KMS-11 (cell line): ENCODE data around the gene ANKLE2.

Source experiments
- H2AFZ ChIP-seq: fragments of 200-600 bp; sonication (generic); 2 replicates; pipeline ENCODE4 v1.6.1; 2016; ENCODE audit warnings: antibody characterized with exemption, mixed run types, low read depth
- H3K27ac ChIP-seq: fragments of 200-600 bp; sonication (generic); 2 replicates; pipeline ENCODE4 v1.6.1; 2016; ENCODE audit warnings: mild to moderate bottlenecking, mixed run types
- H3K27me3 ChIP-seq: fragments of 200-600 bp; sonication (generic); 2 replicates; pipeline ENCODE4 v1.6.1; 2017; ENCODE audit warnings: mild to moderate bottlenecking, low read depth, mixed run types, moderate library complexity; ENCODE audit not compliant: insufficient read depth
- H3K36me3 ChIP-seq: fragments of 200-600 bp; sonication (generic); 2 replicates; pipeline ENCODE4 v1.6.1; 2017; ENCODE audit warnings: mild to moderate bottlenecking, mixed run types; ENCODE audit not compliant: insufficient read depth
- H3K4me1 ChIP-seq: fragments of 200-600 bp; sonication (generic); 2 replicates; pipeline ENCODE4 v1.6.1; 2016; ENCODE audit warnings: mild to moderate bottlenecking, low read depth, mixed run types; ENCODE audit not compliant: poor library complexity, severe bottlenecking
- H3K4me2 ChIP-seq: fragments of 200-600 bp; sonication (generic); 2 replicates; pipeline ENCODE4 v1.7.0; 2016; ENCODE audit warnings: mild to moderate bottlenecking, mixed run types
- H3K4me3 ChIP-seq: fragments of 200-600 bp; sonication (generic); IDR thresholded peaks from 2 replicates; pipeline ENCODE4 v1.6.1; 2017; ENCODE audit warnings: low read depth, low read length, mixed read lengths; ENCODE audit not compliant: insufficient read depth
- H3K79me2 ChIP-seq: fragments of 200-600 bp; sonication (generic); 2 replicates; pipeline ENCODE4 v1.6.1; 2016; ENCODE audit warnings: low read depth, mixed run types; ENCODE audit not compliant: insufficient read depth
- H3K9ac ChIP-seq: fragments of 200-600 bp; sonication (generic); 2 replicates; pipeline ENCODE4 v1.6.1; 2016; ENCODE audit warnings: mild to moderate bottlenecking, mixed run types
- H4K20me1 ChIP-seq: fragments of 200-600 bp; sonication (generic); 2 replicates; pipeline ENCODE4 v1.6.1; 2016; ENCODE audit warnings: mild to moderate bottlenecking, mixed run types; ENCODE audit not compliant: insufficient read depth
- TF ChIP-seq, protein P1 (sequence below): fragments of 200-600 bp; sonication (generic); conservative IDR thresholded peaks from 2 replicates; pipeline ENCODE4 v1.6.1; 2017; ENCODE audit warnings: low read depth, mild to moderate bottlenecking, antibody characterized with exemption, low read length, moderate library complexity, mixed read lengths

Gene ANKLE2

DNA sequence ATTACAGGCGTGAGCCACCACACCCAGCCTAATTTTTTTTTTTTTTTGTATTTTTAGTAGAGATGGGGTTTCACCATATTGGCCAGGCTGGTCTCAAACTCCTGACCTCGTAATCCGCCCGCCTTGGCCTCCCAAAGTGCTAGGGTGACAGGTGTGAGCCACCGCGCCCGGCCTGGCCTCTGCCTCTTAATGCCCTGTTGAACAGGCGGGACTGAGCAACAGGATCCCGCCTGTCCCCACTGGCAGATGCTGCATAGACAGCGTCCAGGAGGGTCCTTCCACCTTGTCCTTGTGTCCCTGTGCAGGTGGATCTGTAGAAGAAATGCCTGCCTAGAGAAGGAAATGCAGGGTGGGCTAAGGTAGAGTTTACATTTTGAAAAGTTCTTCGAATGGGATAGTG lies 45.3 kb downstream of the ANKLE2 start:
- Histone ChIP-seq H3K4me2 (no peak overlapping the region), H2AFZ (no peak overlapping the region), H3K9ac (no peak overlapping the region), H3K27me3 (no peaks in the 10 kb centered on the region), H3K4me1 (no peaks in the 10 kb centered on the region), H4K20me1 (no peaks in the 10 kb centered on the region), H3K27ac (no peak overlapping the region), H3K4me3 (no peak overlapping the region), H3K36me3 (no peaks in the 10 kb centered on the region), H3K79me2 (peaks cover 34% of the 10 kb centered on the region)
- TF ChIP-seq, protein P1, sequence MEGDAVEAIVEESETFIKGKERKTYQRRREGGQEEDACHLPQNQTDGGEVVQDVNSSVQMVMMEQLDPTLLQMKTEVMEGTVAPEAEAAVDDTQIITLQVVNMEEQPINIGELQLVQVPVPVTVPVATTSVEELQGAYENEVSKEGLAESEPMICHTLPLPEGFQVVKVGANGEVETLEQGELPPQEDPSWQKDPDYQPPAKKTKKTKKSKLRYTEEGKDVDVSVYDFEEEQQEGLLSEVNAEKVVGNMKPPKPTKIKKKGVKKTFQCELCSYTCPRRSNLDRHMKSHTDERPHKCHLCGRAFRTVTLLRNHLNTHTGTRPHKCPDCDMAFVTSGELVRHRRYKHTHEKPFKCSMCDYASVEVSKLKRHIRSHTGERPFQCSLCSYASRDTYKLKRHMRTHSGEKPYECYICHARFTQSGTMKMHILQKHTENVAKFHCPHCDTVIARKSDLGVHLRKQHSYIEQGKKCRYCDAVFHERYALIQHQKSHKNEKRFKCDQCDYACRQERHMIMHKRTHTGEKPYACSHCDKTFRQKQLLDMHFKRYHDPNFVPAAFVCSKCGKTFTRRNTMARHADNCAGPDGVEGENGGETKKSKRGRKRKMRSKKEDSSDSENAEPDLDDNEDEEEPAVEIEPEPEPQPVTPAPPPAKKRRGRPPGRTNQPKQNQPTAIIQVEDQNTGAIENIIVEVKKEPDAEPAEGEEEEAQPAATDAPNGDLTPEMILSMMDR: no peak

DNA sequence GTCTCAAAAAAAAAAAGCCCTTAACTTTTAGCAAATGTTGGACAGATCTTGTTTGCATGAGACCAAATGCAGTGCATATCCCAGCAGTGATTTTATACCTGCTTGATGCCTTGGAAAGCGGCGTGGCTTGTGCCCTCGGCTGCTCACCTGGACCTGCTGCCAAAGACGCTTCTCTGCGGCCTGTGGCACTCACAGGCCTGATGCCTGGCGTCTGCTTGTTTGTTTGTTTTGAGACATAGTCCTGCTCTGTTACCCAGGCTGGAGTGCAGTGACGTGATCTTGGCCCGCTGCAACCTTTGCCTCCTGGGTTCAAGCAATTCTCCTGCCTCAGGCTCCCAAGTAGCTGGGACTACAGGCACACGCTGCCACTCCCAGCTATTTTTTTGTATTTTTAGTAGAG lies 45.8 kb downstream of the ANKLE2 start:
- Histone ChIP-seq H3K9ac (no peak overlapping the region), H2AFZ (no peak overlapping the region), H3K27me3 (no peaks in the 10 kb centered on the region), H3K36me3 (no peaks in the 10 kb centered on the region), H3K79me2 (peaks cover 37% of the 10 kb centered on the region), H3K4me3 (no peak overlapping the region), H3K4me1 (no peaks in the 10 kb centered on the region), H4K20me1 (no peaks in the 10 kb centered on the region), H3K27ac (no peak overlapping the region), H3K4me2 (no peak overlapping the region)
- TF ChIP-seq, protein P1: no peak

DNA sequence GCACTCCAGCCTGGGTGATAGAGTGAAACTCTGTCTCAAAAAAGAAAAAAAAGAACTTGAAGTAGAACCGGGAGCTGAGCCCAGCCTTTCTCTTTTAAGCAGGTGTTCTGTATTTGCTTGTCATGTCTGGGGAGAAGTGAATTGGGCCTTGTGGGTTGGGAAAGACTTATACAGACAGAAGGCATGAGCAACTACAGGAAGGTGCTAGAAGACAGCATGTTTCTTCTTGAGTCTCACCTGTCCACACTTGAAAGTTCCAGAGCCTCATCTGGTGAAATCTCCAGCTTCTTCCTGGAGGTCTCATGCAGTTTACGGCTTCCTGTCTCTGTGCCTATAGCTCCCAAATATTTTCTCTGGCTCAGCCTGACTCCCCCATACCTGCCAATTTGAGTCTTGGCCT lies 48.5 kb downstream of the ANKLE2 start:
- H3K27me3 ChIP-seq: no peaks in the 10 kb centered on the region
- no peak overlapping the region for H3K27ac ChIP-seq
- TF ChIP-seq, protein P1: no peak
- H2AFZ ChIP-seq: no peak overlapping the region
- H3K36me3 ChIP-seq: no peaks in the 10 kb centered on the region
- H3K4me2 ChIP-seq: no peak overlapping the region
- H3K4me3 ChIP-seq: no peak overlapping the region
- no peaks in the 10 kb centered on the region for H3K4me1 ChIP-seq
- no peaks in the 10 kb centered on the region for H4K20me1 ChIP-seq
- peaks cover 37% of the 10 kb centered on the region for H3K79me2 ChIP-seq
- H3K9ac ChIP-seq: no peak overlapping the region

DNA sequence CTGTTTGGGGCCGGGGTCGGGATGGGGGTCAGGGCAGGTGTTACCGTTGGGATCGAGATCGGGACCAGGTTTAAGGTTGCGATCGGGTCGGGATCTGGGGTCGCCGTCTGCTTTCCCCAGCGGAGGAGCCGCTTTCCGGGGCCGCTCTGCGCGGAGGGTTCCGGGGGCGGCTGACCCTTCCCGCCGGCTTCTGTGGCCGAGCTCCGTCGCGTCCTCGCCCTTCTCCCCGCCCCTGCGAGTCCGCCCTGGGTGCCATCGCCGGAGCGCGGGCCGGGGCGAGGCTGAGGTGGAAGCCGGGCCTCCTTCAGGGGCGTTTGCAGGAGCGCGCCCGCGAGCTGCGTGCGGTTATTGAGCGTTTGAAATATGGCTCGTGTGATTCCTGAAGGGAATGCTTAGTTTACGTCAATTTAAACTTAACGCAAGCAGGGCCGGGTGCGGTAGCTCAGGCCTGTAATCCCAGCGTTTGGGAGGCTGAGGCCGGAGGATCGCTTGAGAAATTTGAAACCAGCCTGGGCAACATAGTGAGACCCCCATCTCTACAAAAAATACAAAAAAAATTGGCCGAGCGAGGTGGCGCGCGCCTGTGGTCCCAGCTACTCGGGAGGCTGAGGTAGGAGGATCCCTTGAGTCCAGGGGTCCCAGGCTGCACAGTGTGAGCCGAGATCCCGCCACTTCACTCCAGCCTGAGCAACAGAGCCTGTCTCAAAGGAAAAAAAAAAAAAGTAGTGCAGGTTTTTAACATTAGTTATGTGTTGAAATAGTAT lies 50.4 kb downstream of the ANKLE2 start:
- Histone ChIP-seq H4K20me1 (no peaks in the 10 kb centered on the region), H3K4me3 (no peak overlapping the region), H3K79me2 (peaks cover 37% of the 10 kb centered on the region), H2AFZ (peak overlapping the region; percentile 26), H3K27ac (peak overlapping the region; percentile 39; the same call in 1 of the 2 replicates), H3K9ac (peak overlapping the region; percentile 53; the same call in 1 of the 2 replicates), H3K4me1 (no peaks in the 10 kb centered on the region), H3K27me3 (no peaks in the 10 kb centered on the region), H3K4me2 (peak overlapping the region; percentile 25), H3K36me3 (no peaks in the 10 kb centered on the region)
- TF ChIP-seq, protein P1: no peak
